Medulla oblongata (tissue), 1 donor: ENCODE measurements around the gene SAMD11.

Experiments
- DNase-seq: peaks from one replicate; pipeline ENCODE4 v3.0.0-alpha.2; 2015; ENCODE audit errors: extremely low spot score

The SAMD11 gene

DNA sequence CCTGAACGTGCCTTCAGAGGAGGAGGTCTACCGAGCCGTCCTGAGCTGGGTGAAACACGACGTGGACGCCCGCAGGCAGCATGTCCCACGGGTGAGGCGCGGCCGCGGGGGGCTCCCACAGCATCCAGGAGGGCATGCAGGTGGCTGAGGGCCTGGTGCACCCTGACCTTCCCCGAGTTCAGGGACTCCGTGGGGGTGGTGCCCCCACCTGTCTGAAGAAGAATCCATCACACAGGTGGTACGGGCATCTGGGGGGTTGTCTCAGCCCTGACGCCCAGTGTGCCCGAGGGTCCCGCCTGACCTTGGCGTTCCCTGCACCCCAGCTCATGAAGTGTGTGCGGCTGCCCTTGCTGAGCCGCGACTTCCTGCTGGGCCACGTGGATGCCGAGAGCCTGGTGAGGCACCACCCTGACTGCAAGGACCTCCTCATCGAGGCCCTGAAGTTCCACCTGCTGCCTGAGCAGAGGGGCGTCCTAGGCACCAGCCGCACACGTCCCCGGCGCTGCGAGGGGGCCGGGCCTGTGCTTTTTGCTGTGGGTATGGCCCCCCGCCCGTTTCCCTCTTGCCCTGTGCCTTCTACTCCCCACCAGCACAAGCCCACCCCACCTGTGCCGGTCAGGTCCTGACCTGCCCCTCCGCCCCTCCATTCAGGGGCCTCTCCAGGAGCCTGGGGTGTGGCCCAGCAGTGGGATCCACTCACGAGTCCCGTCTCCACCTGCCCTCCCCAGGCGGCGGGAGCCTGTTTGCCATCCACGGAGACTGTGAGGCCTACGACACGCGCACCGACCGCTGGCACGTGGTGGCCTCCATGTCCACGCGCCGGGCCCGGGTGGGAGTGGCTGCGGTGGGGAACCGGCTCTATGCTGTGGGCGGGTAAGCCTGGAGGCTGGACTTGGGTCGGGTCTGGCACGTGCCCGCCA is 38.9 kb downstream of the SAMD11 start:
- no peak for DNase-seq

DNA sequence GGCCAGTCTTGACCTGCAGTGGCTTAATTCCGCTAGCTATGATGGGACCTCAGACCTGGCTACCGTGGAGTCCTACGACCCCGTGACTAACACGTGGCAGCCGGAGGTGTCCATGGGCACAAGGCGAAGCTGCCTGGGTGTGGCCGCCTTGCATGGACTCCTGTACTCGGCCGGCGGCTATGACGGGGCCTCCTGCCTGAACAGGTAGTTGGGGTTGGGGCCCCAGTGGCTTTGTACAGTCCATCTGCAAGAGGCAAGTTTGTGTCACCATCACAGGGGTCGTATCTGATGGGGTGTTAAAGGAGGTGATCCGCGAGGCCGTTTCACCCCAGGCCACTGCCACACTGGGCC is 39.6 kb downstream of the SAMD11 start:
- DNase-seq: no peak

DNA sequence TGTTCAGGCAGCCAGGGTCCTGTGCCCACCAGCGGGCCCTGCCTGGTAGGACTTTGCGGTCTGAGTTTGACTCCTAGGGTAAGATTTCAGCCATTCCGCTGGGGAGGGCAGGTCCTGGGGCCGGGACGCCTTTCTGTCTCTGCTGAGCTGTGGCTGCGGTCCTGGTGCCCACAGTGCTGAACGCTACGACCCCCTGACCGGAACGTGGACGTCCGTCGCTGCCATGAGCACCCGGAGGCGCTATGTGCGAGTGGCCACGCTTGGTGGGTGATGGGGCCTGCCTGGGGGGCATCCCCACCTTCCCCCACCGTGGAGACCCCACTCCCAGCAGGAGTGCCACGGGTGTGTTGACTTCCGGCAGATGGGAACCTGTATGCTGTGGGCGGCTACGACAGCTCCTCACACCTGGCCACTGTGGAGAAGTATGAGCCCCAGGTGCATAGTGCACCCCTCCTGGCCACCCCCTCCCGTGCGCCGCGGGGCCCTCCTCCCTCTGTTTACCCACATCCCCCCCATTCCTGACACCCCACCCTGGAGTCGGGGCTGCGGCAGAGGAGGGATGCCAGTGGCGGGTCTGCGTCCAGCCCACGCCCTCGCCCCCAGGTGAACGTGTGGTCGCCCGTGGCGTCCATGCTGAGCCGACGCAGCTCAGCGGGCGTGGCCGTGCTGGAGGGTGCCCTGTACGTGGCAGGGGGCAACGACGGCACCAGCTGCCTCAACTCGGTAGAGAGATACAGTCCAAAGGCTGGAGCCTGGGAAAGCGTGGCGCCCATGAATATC is 40.2 kb downstream of the SAMD11 start:
- DNase-seq: no peak

GRCh38 chr1:964691-965525 is 41.2 kb downstream of the SAMD11 start:
- DNase-seq: no peak

DNA sequence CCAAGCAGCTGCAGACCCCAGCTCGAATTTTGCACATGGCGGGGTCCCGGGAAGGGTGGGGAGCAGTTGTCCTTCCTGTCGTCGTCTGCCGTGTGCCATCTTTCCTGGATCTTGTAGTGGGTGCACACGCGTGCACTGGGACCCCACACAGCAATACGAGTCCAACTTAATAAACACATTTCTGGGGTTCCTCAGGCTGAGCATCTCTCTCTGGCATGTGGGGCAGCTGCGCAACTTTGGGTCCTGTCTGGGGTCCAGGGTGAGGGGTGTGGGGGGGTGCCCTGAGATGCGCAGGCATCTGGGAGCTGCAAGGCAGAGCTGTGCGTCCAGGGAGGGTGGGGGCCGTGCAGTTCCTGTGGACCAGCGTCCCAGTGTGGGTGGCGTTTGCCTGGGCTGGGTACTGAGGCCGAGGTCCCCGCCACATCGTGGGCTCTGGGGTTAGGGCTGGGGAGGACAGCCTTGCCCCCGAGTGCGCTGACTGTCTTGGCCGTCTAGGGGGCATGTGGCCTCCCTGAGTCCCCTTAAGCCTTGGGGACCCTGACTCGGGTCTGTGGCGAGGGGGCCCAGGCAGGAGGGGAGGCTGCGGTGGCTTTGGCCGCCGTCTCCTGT is 41.9 kb downstream of the SAMD11 start:
- no peak for DNase-seq

DNA sequence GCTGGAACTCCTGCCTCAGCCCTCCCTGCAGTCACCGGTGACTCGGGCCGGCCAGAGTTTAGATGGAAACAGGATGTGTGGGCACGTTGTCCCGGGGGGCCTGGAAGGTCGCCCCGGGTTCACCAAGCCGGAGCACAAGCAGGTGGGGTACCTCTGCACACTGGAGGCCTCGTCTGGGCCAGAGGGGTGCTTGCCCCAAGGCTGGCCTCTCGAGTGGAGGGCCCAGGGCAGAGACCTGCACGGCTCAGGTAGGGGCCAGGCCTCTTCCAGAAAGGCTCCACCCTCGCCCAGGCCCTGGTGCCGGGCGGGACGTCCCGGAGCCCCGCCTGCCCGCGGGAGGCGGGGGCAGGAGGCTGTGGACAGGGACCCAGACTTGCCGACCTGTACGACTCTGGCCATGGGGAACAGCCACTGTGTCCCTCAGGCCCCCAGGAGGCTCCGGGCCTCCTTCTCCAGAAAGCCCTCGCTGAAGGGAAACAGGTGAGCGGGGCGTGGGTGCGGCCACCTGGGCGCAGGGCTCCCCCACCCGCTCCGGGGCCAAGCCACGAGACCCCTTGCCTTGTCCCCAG is 42.5 kb downstream of the SAMD11 start, which contains the start of gene PLEKHN1:
PLEKHN1 (plus strand) TSS at position 348 of the 569 bp plus-strand sequence; CDS start at position 398, 50 bp downstream.
- DNase-seq: no peak

- DNase-seq: no peak
Observed at GRCh38 chr1:966704-967300, 43.1 kb downstream of the SAMD11 start.

DNA sequence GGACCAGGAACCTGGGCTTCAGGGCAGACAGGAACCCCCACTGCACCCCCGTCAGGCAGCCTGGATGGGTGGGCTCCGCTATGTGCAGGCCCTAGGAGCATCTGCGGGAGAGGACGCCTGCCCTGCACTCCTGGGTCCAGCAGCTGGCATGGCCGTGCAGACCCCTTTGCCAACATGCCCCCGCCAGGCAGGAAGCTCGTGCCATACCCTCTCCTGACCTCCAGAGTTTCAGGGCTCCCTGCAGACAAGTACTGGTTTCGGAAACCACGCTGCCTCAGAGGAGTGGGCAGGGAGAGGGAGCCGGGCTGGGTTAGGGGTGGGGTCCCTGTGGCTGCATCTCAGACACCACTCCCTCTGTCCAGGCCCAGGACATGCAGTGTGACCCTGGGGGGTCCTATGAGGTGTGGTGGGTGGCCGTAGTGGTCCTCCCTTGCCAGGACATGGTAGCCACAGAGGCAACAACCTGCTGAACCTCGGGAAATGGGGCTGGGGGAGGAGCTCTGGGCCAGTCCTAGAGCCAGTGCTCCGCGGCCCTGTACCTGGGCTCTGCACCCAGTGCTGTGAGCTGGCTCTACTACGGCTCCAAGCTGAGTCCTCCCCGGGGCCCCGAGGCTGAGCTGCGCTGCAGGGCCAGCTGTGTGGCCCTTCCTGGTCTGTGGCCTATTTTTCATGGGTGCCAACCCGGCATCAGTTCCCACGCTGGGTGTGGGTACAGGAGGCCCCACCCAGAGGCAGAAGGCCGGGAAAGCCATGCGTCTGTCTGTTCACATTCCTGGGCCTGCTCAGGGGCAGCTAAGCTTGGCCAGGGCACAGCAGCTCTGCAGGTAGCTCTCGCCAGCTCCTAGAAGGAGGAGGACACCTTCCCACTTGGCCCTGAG is 44.0 kb downstream of the SAMD11 start:
- no peak for DNase-seq

GRCh38 chr1:969260-969855 is 45.6 kb downstream of the SAMD11 start:
- DNase-seq: no peak

GRCh38 chr1:970242-970972 is 46.7 kb downstream of the SAMD11 start:
- no peak for DNase-seq

DNA sequence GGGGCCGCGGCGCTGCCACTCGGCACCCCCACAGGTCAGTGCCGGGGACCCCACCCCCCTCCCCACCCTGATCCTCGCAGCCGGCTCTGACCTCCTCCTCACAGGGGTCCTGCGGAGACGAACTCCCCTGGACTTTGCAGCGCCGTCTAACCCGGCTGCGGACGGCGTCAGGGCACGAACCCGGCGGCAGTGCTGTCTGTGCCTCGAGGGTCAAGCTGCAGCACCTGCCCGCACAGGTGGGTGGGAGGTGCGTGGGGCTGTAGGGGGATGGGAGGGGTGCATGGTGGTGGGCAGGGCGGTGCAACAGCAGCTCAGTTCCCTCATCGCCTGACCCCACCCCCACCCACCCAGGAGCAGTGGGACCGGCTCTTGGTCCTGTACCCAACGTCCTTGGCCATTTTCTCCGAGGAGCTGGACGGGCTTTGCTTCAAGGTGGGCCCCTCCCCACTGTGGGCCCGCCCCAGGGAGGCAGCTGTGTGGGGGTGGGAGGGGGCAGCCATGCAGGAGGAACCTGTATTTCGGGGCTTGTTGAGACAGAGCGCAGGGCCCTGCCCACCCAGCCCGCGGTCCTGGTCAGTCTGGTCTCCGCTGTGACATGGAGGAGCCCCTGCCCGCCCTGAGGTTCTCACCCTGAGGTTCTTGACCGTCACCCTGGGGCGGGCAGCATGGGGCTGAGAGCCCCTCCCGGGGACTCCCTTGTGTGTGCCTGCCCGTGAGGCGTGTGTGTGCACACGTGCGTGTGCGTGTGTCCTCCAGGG is 47.4 kb downstream of the SAMD11 start:
- no peak for DNase-seq

- DNase-seq: no peak
Observed at GRCh38 chr1:971751-972506, 48.2 kb downstream of the SAMD11 start.

DNA sequence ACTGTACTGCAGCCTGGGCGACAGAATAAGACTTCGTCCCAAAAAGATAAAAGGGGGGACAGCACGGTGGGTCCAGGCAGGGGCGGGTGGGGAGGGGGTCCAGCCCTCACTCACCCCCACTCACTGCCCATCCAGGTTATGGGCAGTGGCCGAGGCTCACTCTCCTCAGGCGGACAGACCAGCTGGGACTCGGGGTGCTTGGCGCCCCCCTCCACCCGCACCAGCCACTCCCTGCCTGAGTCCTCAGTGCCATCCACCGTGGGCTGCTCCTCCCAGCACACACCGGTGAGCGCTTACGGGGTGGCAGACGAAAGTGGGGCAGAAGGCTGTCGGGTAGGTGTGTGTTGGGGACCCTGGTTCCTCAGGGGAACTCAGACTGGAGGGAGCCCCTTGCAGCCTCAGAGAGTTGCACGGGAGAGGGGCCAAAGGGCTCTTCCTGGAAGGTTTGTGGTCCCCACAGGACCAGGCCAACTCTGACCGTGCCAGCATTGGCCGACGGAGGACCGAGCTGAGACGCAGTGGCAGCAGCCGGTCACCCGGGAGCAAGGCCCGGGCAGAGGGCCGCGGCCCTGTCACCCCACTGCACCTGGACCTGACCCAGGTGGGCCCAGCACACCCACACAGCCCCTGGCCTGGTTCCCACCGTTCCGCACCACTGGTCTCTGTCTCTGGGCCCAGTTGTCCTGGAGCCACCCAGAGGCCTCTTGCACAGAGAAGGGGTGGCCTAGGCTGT is 49.2 kb downstream of the SAMD11 start:
- DNase-seq: no peak

DNA sequence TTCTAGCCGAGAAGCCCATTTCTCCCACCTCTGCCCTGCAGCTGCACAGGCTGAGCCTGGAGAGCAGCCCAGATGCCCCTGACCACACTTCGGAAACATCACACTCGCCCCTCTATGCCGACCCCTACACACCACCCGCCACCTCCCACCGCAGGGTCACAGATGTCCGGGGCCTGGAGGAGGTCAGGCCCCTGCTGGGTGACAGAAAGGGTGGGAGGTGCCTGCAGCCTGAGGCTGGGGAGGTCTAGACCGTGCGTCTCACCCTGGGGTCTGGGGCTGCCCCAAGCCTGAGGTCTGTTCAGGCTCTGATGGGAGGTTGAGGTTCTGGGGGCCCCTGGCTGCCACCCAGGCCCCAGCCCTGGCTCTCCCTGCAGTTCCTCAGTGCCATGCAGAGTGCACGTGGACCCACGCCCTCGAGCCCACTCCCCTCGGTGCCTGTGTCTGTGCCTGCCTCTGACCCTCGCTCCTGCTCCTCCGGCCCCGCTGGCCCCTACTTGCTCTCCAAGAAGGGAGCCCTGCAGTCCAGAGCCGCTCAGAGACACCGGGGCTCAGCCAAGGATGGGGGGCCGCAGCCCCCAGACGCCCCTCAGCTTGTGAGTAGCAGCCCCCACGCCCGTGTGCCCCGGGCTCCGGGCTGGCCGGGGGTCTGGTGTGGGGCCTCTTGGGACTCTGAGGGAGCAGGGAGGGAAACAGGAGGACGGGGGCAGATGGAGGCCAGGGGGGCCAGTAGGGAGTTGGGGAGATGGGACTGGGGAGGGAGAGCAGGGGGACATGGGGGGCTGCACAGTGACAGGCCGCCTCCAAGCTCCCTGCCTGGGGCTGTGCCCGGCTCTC is 50.0 kb downstream of the SAMD11 start:
- DNase-seq: no peak

GRCh38 chr1:974293-974640 is 50.5 kb downstream of the SAMD11 start:
- no peak for DNase-seq
